ENCODE results near the gene IFITM1.

- TF ChIP-seq YY1 (IDR thresholded peaks at IDR 0.05; ENCODE audit: insufficient read depth, insufficient read length) (no peak), SUZ12 (IDR thresholded peaks at IDR 0.05; ENCODE audit: extremely low read depth, insufficient read depth, insufficient read length) (no peak)
Observed at GRCh38 chr11:270451-271318, 43.2 kb upstream of the IFITM1 start.
